RPMI7951 (cell line): Measurements from ENCODE around the gene EIF3L. TPM values are rescaled to one million over a fixed set of nuclear protein-coding genes. Genes with fewer than 3 reads are reported as not detected.
A peak's percentile ranks its signal among the peaks of the same experiment; 100 is the strongest.

Experiments
- DNase-seq: peaks from one replicate; pipeline ENCODE4 v3.0.0-alpha.2; 2012; ENCODE audit warnings: low read depth
- total RNA-seq: library from RNA; depleted of rRNA; stranded (reverse); fragments of >200 nt; shearing (Covaris generic); gene quantifications from 2 replicates; pipeline ENCODE4 v1.2.3, GENCODE V29; 2014

The EIF3L gene
- total RNA-seq, 1 experiment from 2014 or later = 374 TPM

GRCh38 chr22:37854946-37855345, 5.7 kb downstream of the EIF3L start:
- no peak for DNase-seq

GRCh38 chr22:37855462-37855861, 6.2 kb downstream of the EIF3L start:
- no peak for DNase-seq

- no peak for DNase-seq
Observed at GRCh38 chr22:37860796-37861421, 11.7 kb downstream of the EIF3L start.

GRCh38 chr22:37862570-37863325, 13.5 kb downstream of the EIF3L start:
- DNase-seq = no peak

- DNase-seq = no peak
Observed at GRCh38 chr22:37865510-37865909, 16.3 kb downstream of the EIF3L start.

- DNase-seq = peak; percentile 37
Observed at GRCh38 chr22:37870273-37870672, 21.1 kb downstream of the EIF3L start.

- no peak for DNase-seq
Observed at GRCh38 chr22:37880668-37881440, 31.6 kb downstream of the EIF3L start.

- no peak for DNase-seq
Observed at GRCh38 chr22:37884420-37884819, 35.2 kb downstream of the EIF3L start.

- peak; percentile 32 for DNase-seq
Observed at GRCh38 chr22:37887584-37888378, 38.6 kb downstream of the EIF3L start.

GRCh38 chr22:37891926-37892325, 42.7 kb downstream of the EIF3L start:
- no peak for DNase-seq

- no peak for DNase-seq
Observed at GRCh38 chr22:37892566-37893335, 43.5 kb downstream of the EIF3L start.

GRCh38 chr22:37893583-37893983, 44.4 kb downstream of the EIF3L start:
- no peak for DNase-seq

- DNase-seq = no peak
Observed at GRCh38 chr22:37894939-37895670, 45.9 kb downstream of the EIF3L start.

- no peak for DNase-seq
Observed at GRCh38 chr22:37896181-37896592, 47.0 kb downstream of the EIF3L start.

GRCh38 chr22:37896939-37897338, 47.7 kb downstream of the EIF3L start:
- DNase-seq = no peak

- no peak for DNase-seq
Observed at GRCh38 chr22:37897807-37898206, 48.6 kb downstream of the EIF3L start.

GRCh38 chr22:37898441-37899181, 49.4 kb downstream of the EIF3L start:
- peak; percentile 65 for DNase-seq

- peak; percentile 95 for DNase-seq
Observed at GRCh38 chr22:37904572-37905533, 55.6 kb downstream of the EIF3L start.
